HepG2 (cell line): ENCODE data around the gene IMPDH1. TPM values are rescaled to one million over a fixed set of nuclear protein-coding genes. Genes with fewer than 3 reads are reported as not detected.

Experiments
- AGO1 ChIP-seq: fragments of 200-400 bp; formaldehyde crosslinking; IDR thresholded peaks from 2 replicates; pipeline ENCODE4 v1.6.1; 2017; ENCODE audit warnings: mild to moderate bottlenecking, low read depth, low read length, moderate library complexity; ENCODE audit not compliant: poor library complexity, severe bottlenecking
- CENPBD1 ChIP-seq: sonication (generic); formaldehyde crosslinking; IDR thresholded peaks from 2 replicates; pipeline ENCODE4 v1.8.0; 2022; ENCODE audit warnings: missing genetic modification reagents, low read depth, mild to moderate bottlenecking, borderline replicate concordance
- ELF4 ChIP-seq: sonication (generic); formaldehyde crosslinking; IDR thresholded peaks from 2 replicates; pipeline ENCODE4 v1.5.0; 2020; ENCODE audit warnings: missing genetic modification reagents, mild to moderate bottlenecking, moderate library complexity, borderline replicate concordance
- HMG20B ChIP-seq: conservative IDR thresholded peaks from 2 replicates; pipeline ENCODE4 v1.6.1; 2016; ENCODE audit warnings: missing genetic modification reagents, missing compliant biosample characterization
- KDM5A ChIP-seq: fragments of 200-600 bp; sonication (generic); IDR thresholded peaks from 2 replicates; pipeline ENCODE4 v1.7.0; 2018; ENCODE audit warnings: antibody characterized with exemption, mild to moderate bottlenecking, low read length, borderline replicate concordance
- KDM6A ChIP-seq: IDR thresholded peaks from 2 replicates; pipeline ENCODE4 v1.6.1; 2016; ENCODE audit warnings: low read depth
- NBN ChIP-seq: fragments of 450-650 bp; conservative IDR thresholded peaks from 2 replicates; pipeline ENCODE4 v1.6.1; 2017
- NRL ChIP-seq: sonication (generic); formaldehyde crosslinking; IDR thresholded peaks from 2 replicates; pipeline ENCODE4 v1.5.0; 2020; ENCODE audit warnings: missing genetic modification reagents, mild to moderate bottlenecking, moderate library complexity, borderline replicate concordance
- REPIN1 ChIP-seq: sonication (generic); formaldehyde crosslinking; IDR thresholded peaks from 2 replicates; pipeline ENCODE4 v1.8.0; 2022; ENCODE audit warnings: missing genetic modification reagents, low read depth, mild to moderate bottlenecking, borderline replicate concordance
- SNAI1 ChIP-seq: sonication (generic); formaldehyde crosslinking; IDR thresholded peaks from 2 replicates; pipeline ENCODE4 v1.5.0; 2020; ENCODE audit warnings: mild to moderate bottlenecking, missing genetic modification reagents, borderline replicate concordance
- SNAPC2 ChIP-seq: sonication (generic); formaldehyde crosslinking; IDR thresholded peaks from 2 replicates; pipeline ENCODE4 v1.8.1; 2022; ENCODE audit warnings: mild to moderate bottlenecking, missing genetic modification reagents
- ZBTB43 ChIP-seq: sonication (generic); formaldehyde crosslinking; conservative IDR thresholded peaks from 2 replicates; pipeline ENCODE4 v1.4.0; 2020; ENCODE audit warnings: missing genetic modification reagents
- ZNF138 ChIP-seq: sonication (generic); formaldehyde crosslinking; IDR thresholded peaks from 2 replicates; pipeline ENCODE4 v1.5.0; 2020; ENCODE audit warnings: mild to moderate bottlenecking, low read depth, missing genetic modification reagents
- ZNF17 ChIP-seq: sonication (generic); formaldehyde crosslinking; IDR thresholded peaks from 2 replicates; pipeline ENCODE4 v1.5.0; 2020; ENCODE audit warnings: mild to moderate bottlenecking, missing genetic modification reagents
- ZNF256 ChIP-seq: sonication (generic); formaldehyde crosslinking; conservative IDR thresholded peaks from 2 replicates; pipeline ENCODE4 v1.4.0; 2020; ENCODE audit warnings: missing genetic modification reagents
- ZNF460 ChIP-seq: sonication (generic); formaldehyde crosslinking; IDR thresholded peaks from 2 replicates; pipeline ENCODE4 v1.5.1; 2020; ENCODE audit warnings: missing genetic modification reagents, mild to moderate bottlenecking, borderline replicate concordance
- ZNF672 ChIP-seq: sonication (generic); formaldehyde crosslinking; IDR thresholded peaks from 2 replicates; pipeline ENCODE4 v1.8.1; 2022; ENCODE audit warnings: missing genetic modification reagents
- ZNF687 ChIP-seq: sonication (generic); formaldehyde crosslinking; IDR thresholded peaks from 2 replicates; pipeline ENCODE4 v1.5.1; 2020; ENCODE audit warnings: mild to moderate bottlenecking, missing genetic modification reagents, moderate library complexity
- ZNF724P ChIP-seq: sonication (generic); formaldehyde crosslinking; IDR thresholded peaks from 2 replicates; pipeline ENCODE4 v1.8.0; 2022; ENCODE audit warnings: missing genetic modification reagents, borderline replicate concordance
- ZNF747 ChIP-seq: sonication (generic); formaldehyde crosslinking; IDR thresholded peaks from 2 replicates; pipeline ENCODE4 v1.8.1; 2023; ENCODE audit warnings: missing genetic modification reagents, mild to moderate bottlenecking, borderline replicate concordance
- ZNF761 ChIP-seq: sonication (generic); formaldehyde crosslinking; conservative IDR thresholded peaks from 2 replicates; pipeline ENCODE4 v1.4.0; 2020; ENCODE audit warnings: mild to moderate bottlenecking, missing genetic modification reagents
- ZNF776 ChIP-seq: sonication (generic); formaldehyde crosslinking; IDR thresholded peaks from 2 replicates; pipeline ENCODE4 v1.4.0; 2020; ENCODE audit warnings: mild to moderate bottlenecking, missing genetic modification reagents
- polyA plus RNA-seq, 8 experiments: library from polyadenylated mRNA; depleted of rRNA in 3 of 8; stranded (reverse) in 7 of 8; unstranded in 1 of 8; fragments of >200 nt; fragmentation: Illumina TruSeq in 4 of 8; extraction: Trizol in 4 of 8; gene quantifications; 2 replicates each; pipeline versions ENCODE4 v1.2.1 to v1.2.3, GENCODE V29; 2011 to 2016; ENCODE audit warnings: low read depth in 4 of 8, missing spikeins in 1 of 8, mixed read lengths in 1 of 8; ENCODE audit not compliant: insufficient read depth in 1 of 8
- total RNA-seq, 5 experiments: library from RNA; depleted of rRNA; stranded (reverse); fragments of >200 nt; fragmentation: Illumina TruSeq; extraction: Trizol; gene quantifications; 2 replicates each; pipeline ENCODE4 v1.2.3, GENCODE V29; 2016; ENCODE audit warnings: low read depth in 1 of 5
- TF ChIP-seq, protein P1 (sequence below), 2 experiments: fragments of 450-650 bp in 1 of 2; sonication (generic) in 1 of 2; formaldehyde crosslinking; IDR thresholded peaks; 2 replicates each; pipeline versions ENCODE4 v1.5.0 to v1.8.0; 2020 to 2022; ENCODE audit warnings: mild to moderate bottlenecking in 1 of 2, missing genetic modification reagents in 1 of 2

IMPDH1 gene
- total and polyA plus RNA-seq, 2 of the 13 experiments (the other 11 are each of a cell fraction or from before 2014, with no cell fraction given) = 22.8 to 34.0 TPM

DNA sequence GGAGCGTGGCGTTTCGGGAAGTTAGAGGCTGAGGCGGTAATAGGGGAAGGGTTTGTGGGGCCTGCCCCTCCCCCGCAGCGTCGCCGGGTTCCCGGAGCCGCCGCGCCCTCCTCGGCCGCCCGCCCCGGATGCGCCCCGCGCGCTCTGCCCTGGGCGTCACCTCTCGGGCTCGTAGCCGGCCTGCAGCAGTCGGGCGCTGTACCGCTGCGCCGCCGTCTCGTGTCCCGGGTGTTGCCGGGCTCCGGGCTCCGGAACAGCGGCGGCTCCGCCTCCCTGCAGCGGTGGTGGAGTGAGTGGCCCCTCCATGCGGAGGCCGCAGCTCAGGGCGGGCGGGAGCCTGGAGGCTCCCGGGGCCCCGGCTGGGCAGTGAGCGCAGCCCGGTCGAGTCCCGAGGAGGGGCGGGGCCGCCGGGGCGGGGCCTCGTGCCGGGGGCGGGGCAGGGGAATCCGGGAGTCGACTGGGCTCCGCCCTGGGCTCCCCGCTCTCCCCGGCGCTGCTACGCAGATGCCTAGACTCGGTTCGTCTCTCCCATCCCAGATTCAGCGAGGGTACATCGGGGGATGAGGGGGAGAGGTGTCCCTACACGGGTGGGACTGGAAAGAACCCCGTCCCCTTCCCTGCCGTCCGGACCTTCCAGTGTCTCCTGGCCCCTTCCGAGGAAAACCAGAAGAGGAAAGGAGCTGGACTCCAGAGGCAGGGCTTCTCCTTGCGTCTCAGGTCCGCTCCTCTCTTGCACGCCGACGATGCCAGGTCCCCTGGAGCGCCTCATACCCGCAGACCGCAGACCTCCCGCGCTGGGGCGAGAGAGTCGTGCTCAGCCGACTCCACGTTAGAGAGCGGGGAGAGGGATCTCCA is at the start of gene IMPDH1 (continued):
- TF ChIP-seq ZNF687 (CRISPR knock-in tag) (peak; percentile 83), ELF4 (CRISPR knock-in tag) (no peak), ZNF761 (no peak), ZNF776 (CRISPR knock-in tag) (no peak), AGO1 (no peak), CENPBD1 (CRISPR knock-in tag) (no peak), ZNF672 (CRISPR knock-in tag) (no peak), ZNF256 (CRISPR knock-in tag) (no peak), HMG20B (CRISPR knock-in tag) (no peak), ZNF724P (CRISPR knock-in tag) (no peak), NBN (no peak), ZNF747 (CRISPR knock-in tag) (peak; percentile 55; the same call in 1 of the 2 replicates), KDM6A (CRISPR knock-in tag) (no peak), ZNF460 (CRISPR knock-in tag) (no peak), SNAI1 (CRISPR knock-in tag) (no peak), REPIN1 (no peak), KDM5A (no peak), ZNF17 (CRISPR knock-in tag) (no peak), ZBTB43 (CRISPR knock-in tag) (peak; percentile 42; the same call in 1 of the 2 replicates), SNAPC2 (no peak), ZNF138 (no peak), NRL (CRISPR knock-in tag) (no peak)
- TF ChIP-seq, protein P1, sequence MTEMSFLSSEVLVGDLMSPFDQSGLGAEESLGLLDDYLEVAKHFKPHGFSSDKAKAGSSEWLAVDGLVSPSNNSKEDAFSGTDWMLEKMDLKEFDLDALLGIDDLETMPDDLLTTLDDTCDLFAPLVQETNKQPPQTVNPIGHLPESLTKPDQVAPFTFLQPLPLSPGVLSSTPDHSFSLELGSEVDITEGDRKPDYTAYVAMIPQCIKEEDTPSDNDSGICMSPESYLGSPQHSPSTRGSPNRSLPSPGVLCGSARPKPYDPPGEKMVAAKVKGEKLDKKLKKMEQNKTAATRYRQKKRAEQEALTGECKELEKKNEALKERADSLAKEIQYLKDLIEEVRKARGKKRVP (CRISPR knock-in tag; IDR thresholded peaks at IDR 0.05) = 0 out of 4 replicates have a peak, but pooled peaks of 1 of the 2 experiments have one; percentile 15
